HG02642 (cell line): ENCODE data around the gene CREM.
A peak's percentile ranks its signal among the peaks of the same experiment; 100 is the strongest.

Source experiments
- ATAC-seq: cut with Tn5 transposase; IDR thresholded peaks from one replicate; pipeline ENCODE4 v1.9.1; 2021; ENCODE audit warnings: mild to moderate bottlenecking; ENCODE audit not compliant: unreplicated experiment, poor library complexity

Gene CREM

DNA sequence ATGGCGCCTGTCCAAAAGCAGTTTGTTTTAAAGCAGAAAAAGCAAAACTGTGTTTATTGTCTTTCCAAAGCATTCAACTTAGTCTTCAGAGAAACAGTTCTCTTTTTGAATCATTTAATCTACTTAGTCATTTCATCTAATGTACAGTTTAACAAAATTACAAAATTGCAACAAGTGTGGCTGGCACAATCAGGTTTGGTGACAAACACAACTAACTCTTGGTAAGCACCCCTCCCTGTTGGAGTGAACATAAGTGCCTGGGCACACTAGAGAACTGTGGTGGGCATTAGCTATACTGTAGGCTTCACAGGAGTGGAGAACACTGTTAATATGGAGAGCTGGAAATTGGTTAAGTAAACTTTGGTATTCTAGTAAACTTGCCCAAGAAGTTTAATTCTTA, 6.9 kb downstream of the CREM start:
- ATAC-seq = no peak

DNA sequence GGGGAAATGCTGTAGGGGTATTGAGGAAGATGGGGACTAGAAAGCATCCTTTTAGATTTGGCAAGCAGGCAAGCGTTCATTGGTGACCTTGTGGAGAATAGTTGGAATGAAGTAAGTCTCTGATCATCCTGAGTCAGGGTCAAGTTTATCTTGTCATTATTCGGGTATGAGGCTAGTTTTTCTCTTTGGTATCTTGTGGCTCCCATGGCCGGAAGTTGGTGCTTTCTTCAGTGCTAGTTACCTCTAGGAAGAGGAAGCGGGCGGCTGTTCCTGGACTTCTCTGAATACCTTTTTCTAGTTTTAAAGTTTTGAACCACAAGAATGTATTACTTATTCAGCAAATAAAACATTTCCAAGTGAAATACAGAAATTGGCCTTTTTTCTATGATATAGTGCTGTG, 9.2 kb downstream of the CREM start:
- ATAC-seq = no peak

DNA sequence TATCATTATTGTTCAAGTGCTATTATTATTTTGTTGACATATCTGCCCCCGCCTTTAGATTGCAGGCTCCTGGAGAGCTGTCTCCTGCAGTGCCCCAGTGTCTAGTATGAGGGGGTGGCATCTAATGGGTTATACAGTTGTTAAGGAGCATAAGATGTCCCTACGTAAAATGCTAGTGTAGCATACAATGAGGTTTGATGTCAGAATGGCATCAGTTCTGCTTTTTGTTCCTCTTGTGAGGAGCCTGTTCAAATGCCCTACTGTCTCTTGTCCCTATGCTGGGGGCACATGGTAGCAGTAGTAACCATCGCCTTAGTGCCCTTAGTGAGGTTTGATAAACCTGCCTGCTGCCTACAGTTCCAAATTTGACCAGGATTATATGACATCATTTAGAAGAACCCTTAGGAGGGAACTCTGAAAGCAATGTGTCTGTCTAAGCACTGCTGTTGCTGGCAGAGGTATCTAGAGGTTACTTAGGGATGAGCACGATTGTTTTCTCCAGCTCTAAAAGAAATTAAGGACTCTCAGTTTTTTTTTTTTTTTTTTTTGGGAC, 9.7 kb downstream of the CREM start:
- ATAC-seq = no peak

DNA sequence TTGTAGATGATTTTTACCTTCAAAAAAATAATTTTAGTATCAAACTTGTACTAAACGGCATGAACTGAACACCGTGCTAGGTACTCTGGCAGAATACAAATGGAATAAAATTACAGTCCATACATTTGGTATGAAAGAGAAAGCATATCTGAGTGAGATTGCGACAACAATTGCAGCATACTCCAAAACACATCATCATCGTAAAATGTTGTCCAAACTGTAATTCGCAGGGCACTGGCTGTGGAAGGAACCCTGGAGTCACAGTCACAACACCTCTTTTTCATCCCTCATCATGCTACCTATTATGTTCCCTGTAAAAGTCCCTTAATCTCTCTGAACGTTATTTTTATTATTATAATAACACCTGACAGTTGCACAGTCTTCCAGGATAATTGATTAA, 13.5 kb downstream of the CREM start:
- ATAC-seq = no peak

DNA sequence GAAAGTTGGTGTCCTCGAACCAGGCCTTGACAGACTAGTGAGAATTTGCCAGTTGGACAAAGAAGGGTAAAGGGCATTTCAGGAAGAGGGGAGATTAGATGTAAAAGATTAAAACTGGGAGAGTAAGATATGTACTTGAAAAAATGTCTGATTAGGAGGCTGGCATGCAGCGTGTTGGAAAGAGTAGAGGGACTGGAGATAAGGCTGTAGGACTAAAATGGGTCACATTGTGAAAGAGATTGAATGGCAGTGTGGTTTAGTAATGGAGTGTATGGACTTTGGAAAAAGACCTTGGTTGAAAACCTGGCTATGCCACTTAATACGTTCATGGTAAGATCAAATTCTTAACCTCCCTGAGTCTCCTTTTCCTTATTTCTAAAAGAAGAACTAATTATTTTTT, 14.1 kb downstream of the CREM start:
- ATAC-seq = no peak

DNA sequence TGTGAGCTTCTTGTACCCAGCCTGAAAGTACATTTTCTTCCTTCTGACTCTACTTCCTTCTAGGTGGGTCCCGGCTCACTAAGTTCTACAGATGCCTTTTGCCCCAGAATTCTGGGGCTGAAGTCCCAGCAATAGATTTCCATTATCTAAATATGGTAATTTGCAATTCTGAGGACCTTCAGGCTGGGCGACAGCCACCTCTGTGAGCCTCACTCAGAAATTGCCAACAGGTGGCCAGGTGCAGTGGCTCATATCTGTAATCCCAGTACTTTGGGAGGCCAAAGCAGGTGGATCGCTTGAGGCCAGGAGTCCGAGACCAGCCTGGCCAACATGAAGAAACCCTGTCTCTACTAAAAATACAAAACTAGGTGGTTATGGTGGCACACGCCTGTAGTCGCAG, 23.7 kb downstream of the CREM start:
- ATAC-seq = no peak

DNA sequence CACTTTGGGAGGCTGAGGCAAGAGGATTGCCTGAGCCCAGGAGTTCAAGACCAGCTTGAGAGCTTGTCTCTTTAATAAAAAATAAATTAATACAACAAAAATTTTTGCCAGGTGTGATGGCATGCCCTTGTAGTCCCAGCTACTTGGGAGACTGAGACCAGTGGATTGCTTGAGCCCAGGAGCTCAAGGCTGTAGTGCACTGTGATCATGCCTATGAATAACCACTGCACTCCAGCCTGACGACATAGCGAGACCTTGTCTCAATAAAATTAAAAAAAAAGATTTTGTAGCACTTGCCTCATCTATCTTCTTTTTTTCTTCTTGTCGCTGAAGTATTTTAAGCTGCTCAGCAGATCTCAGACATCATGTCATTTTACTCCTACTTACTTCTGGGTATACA, 26.3 kb downstream of the CREM start:
- ATAC-seq = no peak

DNA sequence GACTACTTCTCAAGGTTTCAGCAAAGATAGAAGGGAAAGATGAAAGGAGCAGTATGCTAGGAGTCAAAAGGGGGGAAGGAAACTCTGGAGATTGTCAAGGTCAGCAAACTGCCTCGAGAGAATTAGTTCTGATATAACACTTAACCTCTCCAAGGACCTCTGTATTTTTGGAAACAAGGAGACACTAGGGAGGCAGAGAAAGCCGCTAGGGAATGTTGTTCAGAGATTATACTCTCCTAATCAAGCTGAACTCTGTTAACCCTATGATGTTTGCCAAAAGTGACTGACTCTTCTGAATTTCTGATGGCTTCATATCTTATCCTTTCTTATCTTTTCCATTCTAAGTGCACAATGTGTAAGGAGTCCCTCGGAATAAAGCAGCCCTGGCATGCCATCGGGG, 27.1 kb downstream of the CREM start:
- ATAC-seq = no peak

DNA sequence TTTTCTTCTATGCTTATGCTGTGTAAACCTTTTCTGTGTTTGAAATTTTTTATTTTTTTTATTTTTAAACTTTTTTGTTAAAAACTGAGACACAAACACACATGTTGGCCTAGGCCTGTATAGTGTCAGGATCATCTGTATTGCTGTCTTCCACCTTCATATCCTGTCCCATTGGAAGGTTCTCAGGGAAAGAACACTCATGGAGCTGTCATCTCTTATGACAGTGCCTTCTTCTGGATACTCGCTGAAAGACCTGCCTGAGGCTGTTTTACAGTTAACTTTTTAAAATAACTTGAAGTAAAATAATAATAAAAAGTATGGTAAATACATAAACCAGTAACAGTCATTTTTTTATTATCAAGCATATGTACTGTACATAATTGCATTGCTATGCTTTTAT, 34.1 kb downstream of the CREM start:
- ATAC-seq = no peak

DNA sequence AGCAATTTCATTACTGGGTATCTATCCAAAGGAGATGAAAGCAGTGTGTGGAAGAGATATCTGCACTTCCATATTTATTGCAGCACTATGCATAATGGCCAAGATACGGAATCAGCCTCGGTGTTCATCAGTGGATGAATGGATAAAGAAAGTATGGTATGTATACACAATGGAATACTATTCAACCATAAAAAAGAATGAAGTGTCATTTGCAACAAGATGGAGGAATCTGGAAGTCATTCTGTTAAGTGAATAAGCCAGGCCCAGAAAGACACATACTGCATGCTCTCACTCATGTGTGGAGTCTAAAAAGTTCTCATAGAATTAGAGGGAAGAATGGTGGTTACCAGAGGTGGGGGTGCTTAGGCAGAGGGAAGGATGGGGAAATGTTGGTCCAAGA, 35.3 kb downstream of the CREM start:
- no peak for ATAC-seq

DNA sequence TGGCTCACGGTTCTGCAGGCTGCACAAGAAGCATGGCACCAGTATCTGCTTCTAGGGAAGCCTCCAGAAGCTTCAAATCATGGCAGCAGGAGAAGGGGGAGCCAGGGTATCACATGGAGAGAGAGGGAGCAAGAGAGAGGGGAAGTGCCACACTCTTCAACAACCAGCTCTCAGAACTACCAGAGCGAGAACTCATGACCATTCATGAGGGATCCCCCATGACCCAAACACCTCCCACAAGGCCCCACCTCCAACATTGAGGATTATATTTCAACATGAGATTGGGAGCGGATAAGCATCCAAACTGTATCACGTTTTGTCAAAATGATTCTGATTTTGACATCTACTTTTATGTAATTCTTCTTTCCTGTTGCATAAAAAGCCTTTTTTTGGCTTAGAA, 38.5 kb downstream of the CREM start:
- no peak for ATAC-seq

DNA sequence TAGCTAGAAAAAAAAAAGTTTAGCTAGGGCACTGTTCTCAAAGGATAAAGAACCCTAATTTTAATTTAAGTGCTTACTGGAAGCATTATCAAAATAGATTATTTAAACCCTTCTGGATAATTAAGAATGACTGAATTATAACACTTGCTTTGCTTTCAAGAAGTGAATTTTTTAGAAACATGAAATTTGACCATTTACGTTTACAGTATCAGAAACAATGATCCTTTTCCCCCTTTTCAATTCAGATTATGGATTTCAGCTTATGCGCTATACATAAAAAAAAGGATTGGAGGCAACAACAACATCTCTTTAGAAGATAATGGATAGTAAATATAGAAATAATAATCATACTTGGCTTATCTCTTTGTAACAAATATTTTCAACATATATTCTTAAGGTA, 39.2 kb downstream of the CREM start:
- ATAC-seq = no peak

DNA sequence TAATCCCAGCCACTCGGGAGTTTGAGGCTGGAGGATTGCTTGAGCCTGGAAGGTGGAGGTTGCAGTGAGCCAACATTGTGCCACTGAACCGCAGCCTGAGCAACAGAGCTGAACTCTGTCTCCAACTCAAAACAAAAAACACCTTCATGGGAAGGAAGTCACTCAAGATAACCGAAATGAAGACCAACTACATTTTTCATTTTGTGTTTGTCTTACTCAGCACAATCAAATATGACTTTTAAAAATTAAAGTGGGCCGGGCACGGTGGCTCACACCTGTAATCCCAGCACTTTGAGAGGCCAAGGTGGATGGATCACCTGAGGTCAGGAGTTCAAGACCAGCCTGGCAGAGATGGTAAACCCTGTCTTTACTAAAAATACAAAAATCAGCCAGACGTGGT, 40.0 kb downstream of the CREM start:
- no peak for ATAC-seq

DNA sequence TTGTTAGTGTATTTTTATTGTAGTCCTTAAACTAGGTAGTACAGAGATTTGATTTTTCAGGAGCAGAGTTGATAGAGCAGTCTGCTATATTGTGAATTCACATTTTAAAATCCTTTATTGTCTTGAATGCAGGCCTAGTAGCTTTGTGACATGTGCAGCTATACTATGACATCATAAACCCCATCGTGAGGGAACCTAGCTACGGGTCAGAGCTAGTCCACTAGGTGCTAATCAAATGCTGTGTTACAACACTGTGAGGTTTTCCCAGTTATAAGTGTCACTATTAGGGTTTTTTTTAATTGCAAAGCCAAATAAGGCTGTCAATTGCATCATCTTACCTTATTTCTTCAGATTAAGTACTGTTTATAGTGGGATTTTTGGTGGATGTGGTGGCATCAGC, 40.7 kb downstream of the CREM start:
- no peak for ATAC-seq

DNA sequence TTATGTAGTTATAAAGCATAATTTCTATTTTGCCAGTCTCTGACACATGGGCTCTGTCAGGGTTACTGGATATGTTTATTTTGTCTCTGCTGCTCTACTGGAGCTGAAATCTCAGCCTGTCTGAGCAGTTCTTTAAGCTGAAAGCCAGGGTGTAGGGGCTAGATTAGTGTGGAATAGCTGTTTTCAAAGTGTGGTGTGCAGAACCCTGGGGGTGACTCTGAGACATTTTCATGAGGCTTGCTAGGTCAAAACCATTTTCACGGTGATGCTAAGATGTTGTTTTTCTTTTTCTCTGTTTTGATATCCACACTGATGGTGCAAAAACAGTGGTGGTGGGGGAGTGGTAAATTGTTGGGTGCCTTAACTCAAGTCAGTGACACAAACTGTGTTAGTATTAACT, 45.5 kb downstream of the CREM start:
- ATAC-seq = no peak

DNA sequence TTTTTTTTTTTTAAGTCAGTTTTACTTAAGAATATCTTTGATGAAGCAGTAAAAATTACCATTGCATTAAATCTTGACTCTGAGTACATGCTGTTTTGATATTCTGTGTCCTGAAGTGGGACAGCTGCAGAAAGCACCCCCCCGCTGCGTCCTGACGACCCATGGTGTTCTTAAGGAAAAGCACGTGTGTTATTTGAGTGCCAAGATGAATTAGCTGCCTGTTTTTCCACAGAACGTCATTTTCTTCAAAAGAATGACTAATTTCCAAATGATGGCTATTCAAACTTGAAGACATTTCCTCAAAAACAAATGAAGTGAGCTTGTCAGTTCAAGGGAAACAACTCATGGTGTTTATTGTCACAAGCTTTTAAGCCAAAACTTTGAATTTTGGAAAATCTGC, 45.9 kb downstream of the CREM start:
- no peak for ATAC-seq

DNA sequence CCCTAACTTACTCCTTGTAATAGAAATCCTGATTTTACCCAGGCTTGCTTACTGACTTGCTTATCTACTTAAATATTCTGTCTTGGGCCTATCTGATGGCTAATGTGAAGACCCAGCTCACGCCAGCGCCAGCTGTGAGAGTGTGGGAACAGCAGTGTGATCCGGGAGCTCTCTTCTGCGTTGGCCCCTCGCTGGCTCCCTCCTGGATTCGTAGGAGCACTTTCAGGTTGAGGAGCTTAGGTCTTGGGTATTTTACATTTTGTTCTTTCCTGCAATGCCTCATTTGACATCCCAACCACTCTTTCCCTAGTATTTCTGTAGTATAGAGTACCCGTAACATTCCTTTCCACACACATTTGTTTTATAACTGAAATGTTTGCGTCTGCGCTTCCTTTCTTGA, 51.7 kb downstream of the CREM start:
- no peak for ATAC-seq

DNA sequence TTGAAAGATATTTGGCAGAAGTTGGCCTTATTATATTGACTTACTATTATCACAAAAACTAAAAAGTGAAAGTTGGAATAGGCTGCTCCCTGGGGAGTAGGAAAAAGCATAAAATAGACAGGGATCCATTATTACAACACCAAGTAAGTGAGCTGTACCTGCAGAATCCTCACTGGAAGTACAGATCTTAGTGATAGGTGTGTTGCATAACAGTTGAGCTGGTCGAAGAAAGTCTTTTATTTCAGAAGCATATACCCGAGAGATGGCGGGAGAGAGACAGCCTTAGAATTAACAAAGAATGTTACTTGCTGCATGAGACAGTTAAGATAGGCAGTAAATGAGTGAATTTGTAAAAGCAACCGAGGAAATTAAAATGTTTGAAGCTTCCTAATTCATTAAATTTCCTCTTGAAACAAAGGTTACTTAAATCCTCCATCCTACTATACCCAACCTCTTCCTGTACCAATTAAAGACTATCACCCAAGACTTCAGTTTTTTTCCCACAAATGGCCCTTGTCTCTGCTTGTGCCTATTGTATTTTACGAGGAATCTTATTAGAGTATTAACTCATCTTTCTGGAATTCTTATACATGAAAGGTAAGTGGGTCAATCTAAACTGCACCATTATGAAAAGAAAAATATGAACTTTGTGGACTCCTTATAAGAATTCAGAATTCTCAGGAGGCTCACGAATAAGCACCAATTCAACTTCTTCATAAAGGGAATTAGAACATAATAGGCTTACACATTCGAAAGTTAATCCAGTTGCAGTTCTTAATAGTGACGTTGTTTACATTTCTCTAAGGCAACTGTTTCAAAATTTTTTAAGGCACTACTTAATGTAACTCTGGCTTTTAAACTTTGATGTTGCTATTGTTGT, 56.2 kb downstream of the CREM start:
- no peak for ATAC-seq

DNA sequence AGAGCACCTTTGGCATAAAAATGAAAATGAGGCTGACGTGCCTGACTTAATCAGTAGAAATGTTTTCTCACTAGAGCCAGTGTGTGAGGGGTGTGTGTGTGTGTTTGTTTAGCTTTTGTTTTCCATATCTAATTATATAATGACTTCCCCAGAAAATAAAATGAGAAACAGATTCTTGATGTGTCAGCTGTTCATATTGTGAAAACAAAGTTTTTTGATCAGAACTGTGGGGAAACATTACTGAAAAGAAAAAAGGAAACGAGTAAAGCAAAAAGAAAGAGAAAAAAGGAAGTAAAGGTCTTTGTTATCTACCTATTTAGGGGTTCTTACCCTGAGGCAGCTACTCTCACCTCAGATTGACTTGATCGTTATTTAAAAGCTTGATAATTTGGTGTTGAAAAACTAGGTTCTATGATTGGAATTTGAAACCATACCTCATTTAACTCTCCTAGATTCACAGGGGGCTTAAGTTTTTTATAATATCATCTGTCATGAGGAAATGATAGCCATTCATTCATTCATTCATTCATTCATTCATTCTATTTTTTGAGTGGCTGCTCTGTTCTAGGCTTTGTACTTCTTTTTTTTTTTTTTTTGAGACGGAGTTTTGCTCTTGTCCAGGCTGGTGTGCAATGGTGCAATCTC, 58.0 kb downstream of the CREM start:
- ATAC-seq = peak; percentile 60

DNA sequence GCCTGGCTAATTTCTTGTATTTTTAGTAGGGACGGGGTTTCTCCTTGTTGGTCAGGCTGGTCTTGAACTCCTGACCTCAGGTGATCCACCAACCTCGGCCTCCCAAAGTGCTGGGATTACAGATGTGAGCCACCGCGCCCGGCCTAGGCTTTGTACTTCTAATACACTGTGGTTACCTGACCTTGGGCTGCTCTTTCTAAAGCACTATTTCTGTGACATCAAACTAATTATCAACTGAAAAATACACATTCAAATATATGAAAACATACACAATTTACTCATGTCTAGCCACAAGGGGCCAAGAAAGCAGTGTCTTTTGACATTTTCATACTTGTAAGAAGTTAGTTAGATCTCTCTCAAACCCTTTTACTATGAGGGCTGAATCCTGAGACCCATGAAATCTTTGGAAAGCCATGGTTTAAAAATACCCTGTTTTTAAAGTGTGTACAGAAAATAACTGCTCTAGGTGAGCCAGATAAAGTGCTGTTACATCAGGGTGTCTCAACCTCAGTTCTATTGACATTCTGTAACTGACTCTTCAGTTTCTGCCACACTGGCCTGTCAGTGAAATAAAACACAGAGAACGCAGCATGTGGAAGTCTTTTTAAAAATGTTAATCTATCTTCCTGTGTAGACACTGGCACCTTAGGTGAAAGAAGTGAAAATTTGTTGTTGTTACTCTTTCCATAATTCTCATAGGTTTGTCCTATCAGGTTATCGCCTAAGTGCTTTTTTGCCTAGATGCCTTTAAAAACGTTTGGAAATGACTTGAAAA, 58.8 kb downstream of the CREM start:
- ATAC-seq = peak; percentile 57

DNA sequence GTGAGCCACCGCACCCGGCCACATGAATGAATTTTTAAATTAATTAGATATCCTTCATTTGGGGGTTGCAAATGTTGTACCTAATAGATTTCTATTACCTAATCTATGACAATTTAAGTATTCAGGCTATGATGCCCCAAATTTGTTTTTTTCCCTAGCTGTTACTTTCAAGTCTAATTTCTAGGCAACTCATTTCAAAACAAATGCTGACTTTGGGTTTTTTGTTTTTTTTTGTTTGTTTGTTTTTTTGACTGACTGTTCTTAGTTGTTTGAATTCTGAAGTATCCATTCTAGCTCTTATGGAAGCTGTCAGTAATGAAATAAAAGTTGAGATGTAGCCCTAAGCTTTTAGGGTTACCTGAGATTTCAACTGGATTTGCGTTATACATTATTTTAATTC, 62.3 kb downstream of the CREM start:
- no peak for ATAC-seq
